H1 (cell line): ENCODE measurements around the gene CYB5R3. TPM values are rescaled to one million over a fixed set of nuclear protein-coding genes. Genes with fewer than 3 reads are reported as not detected.

Experiments
- CTCF ChIA-PET: fragments of 300-600 bp; sonication (Branson Sonifier 250); formaldehyde crosslinking; loops from one replicate; lab custom pipeline; 2021; ENCODE audit not compliant: partially characterized antibody; lab: Charles Lee
- POLR2A ChIA-PET: fragments of 300-600 bp; sonication (Branson Sonifier 250); formaldehyde crosslinking; loops from one replicate; lab custom pipeline; 2021; ENCODE audit warnings: inconsistent platforms; ENCODE audit not compliant: partially characterized antibody; lab: Charles Lee
- DNase-seq, 2 experiments: peaks; one replicate each; pipeline versions ENCODE4 v3.0.0 to v3.0.0-alpha.2; 2010 to 2022; ENCODE audit warnings: low spot score in 2 of 2, low read depth in 1 of 2, mixed read lengths in 1 of 2
- FAIRE-seq: peaks from 2 replicates; lab custom pipeline; 2011; peaks lifted over from hg19 to GRCh38; lab: Jason Lieb, UNC
- H2AFZ ChIP-seq: 2 replicates; pipeline ENCODE4 v1.8.1; 2012; ENCODE audit warnings: low read length, inconsistent platforms
- H2AK5ac ChIP-seq: 2 replicates; pipeline ENCODE4 v1.6.1; 2013; ENCODE audit warnings: low read depth, low read length
- H2BK120ac ChIP-seq: replicated peaks from 2 replicates; pipeline ENCODE3; 2013; ENCODE audit warnings: low read depth, low read length, inconsistent platforms
- H2BK12ac ChIP-seq: 2 replicates; pipeline ENCODE4 v1.6.1; 2013; ENCODE audit warnings: low read depth, low read length
- H2BK15ac ChIP-seq: 2 replicates; pipeline ENCODE4 v1.6.1; 2013; ENCODE audit warnings: low read length
- H2BK20ac ChIP-seq: 2 replicates; pipeline ENCODE4 v1.6.1; 2013; ENCODE audit warnings: low read length
- H2BK5ac ChIP-seq: 2 replicates; pipeline ENCODE4 v1.6.1; 2013; ENCODE audit warnings: low read depth, low read length
- H3K14ac ChIP-seq: 2 replicates; pipeline ENCODE4 v1.6.1; 2013; ENCODE audit warnings: inconsistent platforms; ENCODE audit not compliant: insufficient read length
- H3K18ac ChIP-seq: 2 replicates; pipeline ENCODE4 v1.6.1; 2013; ENCODE audit warnings: low read length; ENCODE audit errors: extremely low read depth
- H3K23ac ChIP-seq: 2 replicates; pipeline ENCODE4 v1.6.1; 2013; ENCODE audit warnings: inconsistent platforms; ENCODE audit not compliant: insufficient read length
- H3K23me2 ChIP-seq: 2 replicates; pipeline ENCODE4 v1.6.1; 2013; ENCODE audit warnings: low read depth, low read length
- H3K27ac ChIP-seq: 2 replicates; pipeline ENCODE4 v1.6.1; 2011; ENCODE audit warnings: low read depth, low read length, inconsistent platforms
- H3K27me3 ChIP-seq, 4 experiments: replicated peaks in 1 of 4; 1 replicate in 1 of 4; 2 replicates in 3 of 4; pipeline versions ENCODE4 v1.6.1 to v1.8.1; 2011 to 2013; ENCODE audit warnings: low read length in 3 of 4, mild to moderate bottlenecking in 3 of 4, inconsistent platforms in 2 of 4, mixed read lengths in 2 of 4, moderate library complexity in 1 of 4; ENCODE audit not compliant: control insufficient read depth in 3 of 4, insufficient read depth in 3 of 4; ENCODE audit errors: extremely low read depth in 1 of 4
- H3K36me3 ChIP-seq, 4 experiments: 2 replicates each; pipeline versions ENCODE4 v1.6.1 to v1.8.1; 2011 to 2013; ENCODE audit warnings: mild to moderate bottlenecking in 4 of 4, low read length in 3 of 4, moderate library complexity in 2 of 4, control low read depth in 1 of 4, inconsistent platforms in 1 of 4; ENCODE audit not compliant: insufficient read depth in 4 of 4, control insufficient read depth in 2 of 4
- H3K4ac ChIP-seq: replicated peaks from 2 replicates; pipeline ENCODE3; 2013; ENCODE audit warnings: low read length, low read depth, mixed read lengths, inconsistent platforms; ENCODE audit not compliant: insufficient read length
- H3K4me1 ChIP-seq, 4 experiments: replicated peaks in 1 of 4; 1 replicate in 1 of 4; 2 replicates in 3 of 4; pipeline versions ENCODE4 v1.6.1 to v1.8.1; 2011 to 2013; ENCODE audit warnings: low read length in 3 of 4, inconsistent platforms in 2 of 4, mixed read lengths in 1 of 4; ENCODE audit not compliant: insufficient read depth in 4 of 4, control insufficient read depth in 3 of 4
- H3K4me2 ChIP-seq, 2 experiments: 2 replicates each; pipeline versions ENCODE4 v1.6.1 to v1.8.1; 2011 to 2013; ENCODE audit warnings: low read depth in 2 of 2, low read length in 2 of 2, control low read depth in 1 of 2, inconsistent platforms in 1 of 2, mild to moderate bottlenecking in 1 of 2; ENCODE audit not compliant: insufficient read depth in 1 of 2
- H3K4me3 ChIP-seq, 4 experiments: fragments of 200-600, 300-600 bp in 1 of 4; sonication (generic), shearing (Covaris generic), sonication (Bioruptor Twin) in 1 of 4; 2 replicates each; pipeline versions ENCODE4 v1.5.1 to v1.8.1; 2011 to 2016; ENCODE audit warnings: low read length in 4 of 4, low read depth in 3 of 4, control low read depth in 2 of 4, inconsistent platforms in 2 of 4, mild to moderate bottlenecking in 2 of 4, mixed read lengths in 1 of 4, moderate library complexity in 1 of 4; ENCODE audit not compliant: insufficient read depth in 2 of 4; ENCODE audit errors: extremely low read depth in 1 of 4
- H3K56ac ChIP-seq: replicated peaks from 2 replicates; pipeline ENCODE3; 2013; ENCODE audit warnings: low read depth, mild to moderate bottlenecking, mixed read lengths, low read length, inconsistent platforms; ENCODE audit not compliant: insufficient read length
- H3K79me1 ChIP-seq: 2 replicates; pipeline ENCODE4 v1.6.1; 2013; ENCODE audit warnings: low read depth, low read length, control low read depth
- H3K79me2 ChIP-seq, 2 experiments: 2 replicates each; pipeline versions ENCODE4 v1.6.1 to v1.8.1; 2012 to 2013; ENCODE audit warnings: low read length in 2 of 2, mild to moderate bottlenecking in 2 of 2, inconsistent platforms in 1 of 2; ENCODE audit not compliant: insufficient read depth in 2 of 2, control insufficient read depth in 1 of 2
- H3K9ac ChIP-seq, 4 experiments: replicated peaks in 1 of 4; 1 replicate in 1 of 4; 2 replicates in 3 of 4; pipeline versions ENCODE4 v1.6.1 to v1.8.1; 2011 to 2013; ENCODE audit warnings: low read depth in 3 of 4, low read length in 3 of 4, control low read depth in 2 of 4, mild to moderate bottlenecking in 2 of 4, moderate library complexity in 2 of 4, inconsistent platforms in 1 of 4; ENCODE audit errors: extremely low read depth in 1 of 4
- H3K9me3 ChIP-seq, 2 experiments: 2 replicates each; pipeline versions ENCODE4 v1.6.1 to v1.8.1; 2012 to 2013; ENCODE audit warnings: mild to moderate bottlenecking in 2 of 2, moderate library complexity in 2 of 2, control low read depth in 1 of 2, inconsistent platforms in 1 of 2, low read depth in 1 of 2, low read length in 1 of 2, mixed read lengths in 1 of 2; ENCODE audit not compliant: insufficient read depth in 2 of 2
- H4K20me1 ChIP-seq, 2 experiments: replicated peaks in 1 of 2; 2 replicates each; pipeline versions ENCODE3 to v1.8.1; 2011 to 2013; ENCODE audit warnings: inconsistent platforms in 2 of 2, low read length in 2 of 2, mild to moderate bottlenecking in 1 of 2; ENCODE audit not compliant: insufficient read depth in 2 of 2, control insufficient read depth in 1 of 2
- H4K5ac ChIP-seq: 2 replicates; pipeline ENCODE4 v1.6.1; 2013; ENCODE audit warnings: low read length, low read depth, mixed read lengths, inconsistent platforms; ENCODE audit not compliant: insufficient read length
- H4K8ac ChIP-seq: 2 replicates; pipeline ENCODE4 v1.8.0; 2013; ENCODE audit warnings: mild to moderate bottlenecking, moderate library complexity, low read length, inconsistent platforms; ENCODE audit not compliant: insufficient read depth; ENCODE audit errors: extremely low read depth
- H4K91ac ChIP-seq: replicated peaks from 2 replicates; pipeline ENCODE3; 2013; ENCODE audit warnings: low read length, mixed read lengths, inconsistent platforms; ENCODE audit not compliant: insufficient read length
- CREB1 ChIP-seq: IDR thresholded peaks from 2 replicates; pipeline ENCODE4 v1.6.1; 2012; ENCODE audit warnings: inconsistent platforms
- CTCF ChIP-seq, 3 experiments: IDR thresholded peaks; 1 replicate in 2 of 3; 2 replicates in 1 of 3; pipeline versions ENCODE4 v1.5.1 to v1.6.1; 2011; ENCODE audit warnings: low read length in 3 of 3, mild to moderate bottlenecking in 3 of 3, inconsistent platforms in 2 of 3, low read depth in 1 of 3, moderate library complexity in 1 of 3; ENCODE audit not compliant: insufficient read depth in 1 of 3; ENCODE audit errors: control extremely low read depth in 1 of 3
- E2F6 ChIP-seq: IDR thresholded peaks from 2 replicates; pipeline ENCODE4 v1.6.1; 2012; ENCODE audit warnings: inconsistent platforms
- JUN ChIP-seq: IDR thresholded peaks from 2 replicates; pipeline ENCODE4 v1.6.1; 2011; ENCODE audit warnings: low read depth, mild to moderate bottlenecking, improper control_type of control experiment, low read length
- KDM5A ChIP-seq: fragments of 200-600 bp; IDR thresholded peaks from 2 replicates; pipeline ENCODE4 v1.7.1; 2012; ENCODE audit warnings: mild to moderate bottlenecking, low read length, inconsistent platforms, mixed read lengths
- NANOG ChIP-seq: IDR thresholded peaks from 2 replicates; pipeline ENCODE4 v1.6.1; 2011; ENCODE audit warnings: low read length, low read depth, mild to moderate bottlenecking, inconsistent platforms; ENCODE audit not compliant: insufficient read depth, poor library complexity, severe bottlenecking
- TEAD4 ChIP-seq: IDR thresholded peaks from 2 replicates; pipeline ENCODE4 v1.6.1; 2012; ENCODE audit warnings: low read depth, low read length, inconsistent platforms, mixed read lengths
- ZNF274 ChIP-seq: IDR thresholded peaks from 2 replicates; pipeline ENCODE4 v1.7.0; 2012; ENCODE audit warnings: low read length, borderline replicate concordance; ENCODE audit errors: extremely low read depth
- WGBS, 2 experiments: shearing (Covaris generic) in 1 of 2; methylation state at CpG; one replicate each; pipeline versions ENCODE4 v1.1.6 to v1.1.7; 2013 to 2015; ENCODE audit warnings: low lambda C conversion rate in 2 of 2, mixed read lengths in 2 of 2, inconsistent platforms in 1 of 2, low coverage in 1 of 2, missing lambda C conversion rate in 1 of 2; ENCODE audit not compliant: insufficient replicate concordance in 2 of 2, insufficient coverage in 1 of 2, insufficient read length in 1 of 2; ENCODE audit errors: extremely low coverage in 1 of 2, missing lambda C conversion rate in 1 of 2; 5-methylcytosine and 5-hydroxymethylcytosine counted together
- polyA plus RNA-seq, 7 experiments: library from polyadenylated mRNA; depleted of rRNA in 3 of 7; stranded (reverse) in 5 of 7; unstranded in 2 of 7; fragments of >200 nt in 5 of 7; fragments of 200-250 nt in 2 of 7; gene quantifications; 1 replicate in 5 of 7; 2 replicates in 1 of 7; 4 replicates in 1 of 7; pipeline versions ENCODE4 v1.2.1 to v1.2.3, GENCODE V29; 2011 to 2013; ENCODE audit warnings: missing spikeins in 2 of 7, mixed read lengths in 2 of 7
- total RNA-seq: library from RNA; stranded (reverse); fragmentation: NEBNext Ultra II Directional; extraction: Animal tissue kit (Norgen Biotek cat#: 25700); gene quantifications from 2 replicates; pipeline ENCODE4 v1.2.1, GENCODE V29; 2021

Gene CYB5R3
- total and polyA plus RNA-seq, 2 of the 8 experiments (the other 6 are each of a cell fraction or from before 2014, with no cell fraction given): 75.3 to 113 TPM

DNA sequence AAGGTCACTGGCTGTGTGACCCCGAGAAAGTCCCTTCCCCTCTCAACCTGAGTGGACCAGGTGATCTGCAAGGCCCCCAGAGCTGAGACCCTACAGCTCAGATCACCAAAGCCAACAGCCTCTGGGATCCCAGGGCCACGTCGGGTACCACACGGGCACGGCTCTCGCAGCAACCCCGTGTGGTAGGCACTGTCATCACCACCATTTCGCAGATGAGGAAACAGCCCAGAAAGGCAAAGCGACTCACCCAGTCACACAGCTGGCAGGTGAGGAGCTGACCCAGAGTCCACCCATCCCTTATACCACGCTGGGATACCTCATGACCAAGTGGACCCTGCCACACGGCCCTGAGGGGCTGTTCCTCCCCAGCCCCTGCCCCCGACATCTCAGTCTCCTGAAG lies 11.6 kb downstream of the CYB5R3 start:
- H2BK5ac ChIP-seq: no peak overlapping the region
- FAIRE-seq: no peak
- H3K4me2 ChIP-seq: no peak overlapping the region
- H3K9ac ChIP-seq: no peak overlapping the region
- ChIA-PET POLR2A (interaction anchor here (0.6 to 4.0 kb wide), 6 partner anchors 11 to 71 kb away, joined by 3 to 24 read pairs (median 4); partner anchors contain the start of gene POLDIP3), CTCF (interaction anchor here (0.6 to 5.6 kb wide), 5 partner anchors 12 to 632 kb away, joined by 3 to 33 read pairs (median 3); no protein-coding TSS in a partner anchor)
- no peak overlapping the region for H3K23ac ChIP-seq
- H3K36me3 ChIP-seq: peaks cover 0 to 10% (median 3%) of the 10 kb centered on the region in 4 experiments; a peak in 3 of 8 replicates
- H3K27ac ChIP-seq: no peak overlapping the region
- peaks cover 0 to 3% of the 10 kb centered on the region in 2 experiments for H4K20me1 ChIP-seq
- H3K56ac ChIP-seq: no peak overlapping the region
- H3K79me1 ChIP-seq: no peaks in the 10 kb centered on the region
- no peak overlapping the region for H2AFZ ChIP-seq
- H3K4ac ChIP-seq: no peak overlapping the region
- no peak overlapping the region for H4K91ac ChIP-seq
- H2BK15ac ChIP-seq: no peak overlapping the region
- H2BK120ac ChIP-seq: no peak overlapping the region
- no peaks in the 10 kb centered on the region for H3K9me3 ChIP-seq
- no peak overlapping the region for H3K18ac ChIP-seq
- no peak for DNase-seq
- H3K27me3 ChIP-seq: no peaks in the 10 kb centered on the region
- H3K4me1 ChIP-seq: peaks cover 0 to 3% (median 1%) of the 10 kb centered on the region in 4 experiments; a peak in 2 of 7 replicates
- peak overlapping the region; percentile 4; the same call in 1 of the 2 replicates for H4K8ac ChIP-seq
- H3K79me2 ChIP-seq: peaks cover 0 to 5% of the 10 kb centered on the region in 2 experiments; a peak in 1 of 4 replicates
- H4K5ac ChIP-seq: no peak overlapping the region
- WGBS, 2 experiments: 91% methylated on average over 11 of the region's 12 CpGs; no CpG with 5 or more reads in 1 of the 2 experiments
- no peak overlapping the region for H2BK12ac ChIP-seq
- no peak overlapping the region for H2BK20ac ChIP-seq
- H2AK5ac ChIP-seq: no peak overlapping the region
- H3K23me2 ChIP-seq: no peaks in the 10 kb centered on the region
- H3K4me3 ChIP-seq: no peak overlapping the region
- no peak overlapping the region for H3K14ac ChIP-seq
- TF ChIP-seq TEAD4 (no peak), ZNF274 (no peak), KDM5A (no peak), CTCF (IDR thresholded peaks at IDR 0.05; ENCODE audit: control extremely low read depth in 1 of 3, insufficient read depth in 1 of 3, low read depth in 1 of 3, low read length in 3 of 3) (no peak), E2F6 (no peak), CREB1 (no peak), NANOG (no peak), JUN (no peak)
